Prostate gland (tissue), 2 donors: ENCODE results near the gene SEC14L1. TPM values are rescaled to one million over a fixed set of nuclear protein-coding genes. Genes with fewer than 3 reads are reported as not detected.

Experiments
- DNase-seq: peaks from one replicate; pipeline ENCODE4 v3.0.0-alpha.2; 2019; ENCODE audit warnings: low spot score
- H3K27ac ChIP-seq, 2 donors: fragments of 200-600 bp; sonication (generic); 2 replicates each; pipeline ENCODE4 v1.5.1; 2017 to 2019
- H3K27me3 ChIP-seq: fragments of 200-600 bp; sonication (generic); replicated peaks from 2 replicates; pipeline ENCODE4 v1.5.1; 2019; ENCODE audit not compliant: insufficient read depth
- H3K36me3 ChIP-seq, 2 donors: fragments of 200-600 bp; sonication (generic); 1 replicate in 1 of 2; 2 replicates in 1 of 2; pipeline versions ENCODE4 v1.5.1 to v1.8.1; 2017 to 2019
- H3K4me1 ChIP-seq: fragments of 200-600 bp; sonication (generic); replicated peaks from 2 replicates; pipeline ENCODE4 v1.5.1; 2019
- H3K4me3 ChIP-seq, 2 donors: fragments of 200-600 bp; sonication (generic); 2 replicates each; pipeline ENCODE4 v1.5.1; 2017 to 2019
- H3K9me3 ChIP-seq: fragments of 200-600 bp; sonication (generic); 2 replicates; pipeline ENCODE4 v1.5.1; 2017
- CTCF ChIP-seq, 4 experiments: fragments of 200-600 bp in 2 of 4; fragments of 450-650 bp in 2 of 4; sonication (generic) in 2 of 4; IDR thresholded peaks; 1 replicate in 3 of 4; 2 replicates in 1 of 4; pipeline ENCODE4 v1.5.1; 2016 to 2019; ENCODE audit warnings: antibody characterized with exemption in 4 of 4, mild to moderate bottlenecking in 2 of 4, moderate library complexity in 2 of 4
- POLR2A ChIP-seq: fragments of 450-650 bp; IDR thresholded peaks from one replicate; pipeline ENCODE4 v1.6.1; 2016; ENCODE audit warnings: antibody characterized with exemption, mild to moderate bottlenecking
- POLR2AphosphoS5 ChIP-seq: sonication (generic); formaldehyde crosslinking; IDR thresholded peaks from one replicate; pipeline ENCODE4 v1.6.1; 2017; ENCODE audit warnings: antibody characterized with exemption
- WGBS: methylation state at CpG from one replicate; pipeline ENCODE4 v1.1.5; 2018; 5-methylcytosine and 5-hydroxymethylcytosine counted together
- intact Hi-C: fragments of 100-400 bp; cut with DNase I; formaldehyde crosslinking; loops from one replicate; pipeline ENCODE4 v1.14.2; 2022
- total RNA-seq, 2 donors: library from RNA; depleted of rRNA; stranded (reverse); fragments of >200 nt; gene quantifications; one replicate each; pipeline ENCODE4 v1.1.0, GENCODE V29; 2016

The SEC14L1 gene
- total RNA-seq, 2 donors from 2014 or later, result 39.9 to 175 TPM

GRCh38 chr17:77203846-77204245 lies 63.1 kb downstream of the SEC14L1 start:
- TF ChIP-seq POLR2A, result no peak
- TF ChIP-seq CTCF (IDR thresholded peaks at IDR 0.05), result no peak
- TF ChIP-seq POLR2AphosphoS5, result no peak
- Histone ChIP-seq H3K4me1 (no peaks in the 10 kb centered on the region), H3K4me3 (no peak overlapping the region), H3K27ac (no peak overlapping the region), H3K27me3 (no peaks in the 10 kb centered on the region), H3K36me3 (peaks cover 0 to 10% of the 10 kb centered on the region in 2 donors), H3K9me3 (no peaks in the 10 kb centered on the region)
- DNase-seq, result no peak
- WGBS, result 82% methylated on average over 13 of the region's 13 CpGs
- intact Hi-C loops, result no loop called here

- WGBS, result 82% methylated on average over 8 of the region's 8 CpGs
- H3K27ac ChIP-seq, result no peak overlapping the region
- no peak overlapping the region for H3K4me3 ChIP-seq
- H3K36me3 ChIP-seq, result peaks cover 0 to 4% of the 10 kb centered on the region in 2 donors
- H3K4me1 ChIP-seq, result peaks cover under 1% of the 10 kb centered on the region
- H3K9me3 ChIP-seq, result no peaks in the 10 kb centered on the region
- no peak for DNase-seq
- TF ChIP-seq POLR2AphosphoS5 (no peak), POLR2A (no peak), CTCF (IDR thresholded peaks at IDR 0.05) (no peak)
- H3K27me3 ChIP-seq, result no peaks in the 10 kb centered on the region
- intact Hi-C loops, result no loop called here
These were observed 63.8 kb downstream of the SEC14L1 start for GRCh38 chr17:77204536-77204935.

GRCh38 chr17:77205396-77206125 lies 64.8 kb downstream of the SEC14L1 start:
- H3K36me3 ChIP-seq, result peaks cover 0 to 3% of the 10 kb centered on the region in 2 donors

GRCh38 chr17:77206158-77206956 lies 65.6 kb downstream of the SEC14L1 start:
- Histone ChIP-seq H3K4me3 (no peak overlapping the region), H3K27me3 (no peaks in the 10 kb centered on the region), H3K4me1 (peaks cover 6% of the 10 kb centered on the region), H3K27ac (no peak overlapping the region), H3K36me3 (peaks cover 0 to 9% of the 10 kb centered on the region in 2 donors), H3K9me3 (no peaks in the 10 kb centered on the region)
- TF ChIP-seq POLR2AphosphoS5 (no peak), POLR2A (no peak), CTCF (IDR thresholded peaks at IDR 0.05) (no peak)
- intact Hi-C loops, result loop anchor here (5.0 kb wide), 3 partner anchors 41 to 114 kb away; no protein-coding TSS in a partner anchor
- DNase-seq, result no peak
- WGBS, result 84% methylated on average over 14 of the region's 14 CpGs

More at GRCh38 chr17:77205396-77206125, 64.8 kb downstream of the SEC14L1 start:
- intact Hi-C loops, result loop anchor here (5.0 kb wide), 3 partner anchors 42 to 113 kb away; no protein-coding TSS in a partner anchor
- Histone ChIP-seq H3K27me3 (no peaks in the 10 kb centered on the region), H3K4me1 (peaks cover 6% of the 10 kb centered on the region), H3K27ac (no peak overlapping the region), H3K4me3 (no peak overlapping the region), H3K9me3 (no peaks in the 10 kb centered on the region)
- 84% methylated on average over 9 of the region's 9 CpGs for WGBS
- DNase-seq, result no peak
- TF ChIP-seq CTCF (IDR thresholded peaks at IDR 0.05) (no peak), POLR2AphosphoS5 (no peak), POLR2A (no peak)
